ENCODE data around the gene RIPK1.

RIPK1 gene

DNA sequence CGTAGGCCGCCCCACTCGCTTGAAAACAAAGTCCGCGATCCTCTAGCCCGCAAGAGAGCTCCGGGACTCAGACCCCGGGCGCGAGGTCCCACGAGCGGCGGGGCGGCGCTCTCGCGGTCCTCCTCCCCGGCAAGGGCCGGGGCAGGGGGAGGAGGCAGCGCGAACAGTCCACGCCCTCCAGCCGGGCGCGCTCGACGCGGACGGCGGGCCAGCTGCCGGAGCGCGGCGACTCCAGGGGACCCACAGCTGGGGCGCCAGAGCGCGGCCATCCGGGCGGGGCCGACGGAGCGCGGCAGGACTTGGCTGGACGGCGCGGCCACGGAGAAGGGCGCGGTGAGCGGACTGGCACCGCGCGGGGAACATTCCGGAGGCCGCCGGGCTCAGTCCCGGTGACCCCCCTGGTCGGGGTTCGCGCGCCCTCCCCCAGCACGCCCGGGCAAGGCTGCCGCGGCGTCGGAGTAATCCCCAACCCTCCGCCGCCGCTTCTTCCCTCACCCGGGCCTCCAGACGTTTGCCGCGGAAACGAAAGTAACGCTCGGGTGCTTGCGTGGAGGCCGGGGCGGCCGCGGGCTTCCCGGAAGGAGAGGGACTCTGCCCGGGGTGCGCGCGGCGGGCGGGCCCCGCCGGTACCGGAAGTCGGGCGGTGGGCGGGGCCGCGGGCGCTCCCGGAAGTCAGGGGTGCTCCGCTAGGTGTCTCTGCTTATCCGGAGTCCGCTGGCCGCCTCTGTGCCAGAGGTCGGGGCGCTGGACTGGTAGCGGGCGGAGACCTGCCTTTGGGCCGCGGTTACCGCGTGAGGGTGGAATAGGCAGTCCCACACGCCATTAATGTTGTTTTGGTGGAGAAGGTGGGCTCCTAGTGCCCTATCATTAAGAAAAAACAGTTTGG, at the start of gene RIPK1:
RIPK1 (plus strand) TSS at position 166 of the 886 bp plus-strand sequence. CDS start 8,330 bp downstream, outside the sequence.
- TF ChIP-seq GLIS3 (CRISPR knock-in tag; IDR thresholded peaks at IDR 0.05) (no peak), ZNF8 (CRISPR knock-in tag; IDR thresholded peaks at IDR 0.05) (no peak), BACH2 (CRISPR knock-in tag; IDR thresholded peaks at IDR 0.05; ENCODE audit: borderline replicate concordance) (no peak), RARB (CRISPR knock-in tag; IDR thresholded peaks at IDR 0.05) (no peak), ZNF565 (CRISPR knock-in tag; conservative IDR thresholded peaks at IDR 0.05; ENCODE audit: low read depth) (no peak), SNAI2 (CRISPR knock-in tag; IDR thresholded peaks at IDR 0.05) (no peak), ESRRG (CRISPR knock-in tag; IDR thresholded peaks at IDR 0.05) (no peak), ZC3H10 (CRISPR knock-in tag; IDR thresholded peaks at IDR 0.05) (no peak)
- TF ChIP-seq, protein P1, sequence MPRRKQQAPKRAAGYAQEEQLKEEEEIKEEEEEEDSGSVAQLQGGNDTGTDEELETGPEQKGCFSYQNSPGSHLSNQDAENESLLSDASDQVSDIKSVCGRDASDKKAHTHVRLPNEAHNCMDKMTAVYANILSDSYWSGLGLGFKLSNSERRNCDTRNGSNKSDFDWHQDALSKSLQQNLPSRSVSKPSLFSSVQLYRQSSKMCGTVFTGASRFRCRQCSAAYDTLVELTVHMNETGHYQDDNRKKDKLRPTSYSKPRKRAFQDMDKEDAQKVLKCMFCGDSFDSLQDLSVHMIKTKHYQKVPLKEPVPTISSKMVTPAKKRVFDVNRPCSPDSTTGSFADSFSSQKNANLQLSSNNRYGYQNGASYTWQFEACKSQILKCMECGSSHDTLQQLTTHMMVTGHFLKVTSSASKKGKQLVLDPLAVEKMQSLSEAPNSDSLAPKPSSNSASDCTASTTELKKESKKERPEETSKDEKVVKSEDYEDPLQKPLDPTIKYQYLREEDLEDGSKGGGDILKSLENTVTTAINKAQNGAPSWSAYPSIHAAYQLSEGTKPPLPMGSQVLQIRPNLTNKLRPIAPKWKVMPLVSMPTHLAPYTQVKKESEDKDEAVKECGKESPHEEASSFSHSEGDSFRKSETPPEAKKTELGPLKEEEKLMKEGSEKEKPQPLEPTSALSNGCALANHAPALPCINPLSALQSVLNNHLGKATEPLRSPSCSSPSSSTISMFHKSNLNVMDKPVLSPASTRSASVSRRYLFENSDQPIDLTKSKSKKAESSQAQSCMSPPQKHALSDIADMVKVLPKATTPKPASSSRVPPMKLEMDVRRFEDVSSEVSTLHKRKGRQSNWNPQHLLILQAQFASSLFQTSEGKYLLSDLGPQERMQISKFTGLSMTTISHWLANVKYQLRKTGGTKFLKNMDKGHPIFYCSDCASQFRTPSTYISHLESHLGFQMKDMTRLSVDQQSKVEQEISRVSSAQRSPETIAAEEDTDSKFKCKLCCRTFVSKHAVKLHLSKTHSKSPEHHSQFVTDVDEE (CRISPR knock-in tag; IDR thresholded peaks at IDR 0.05): no peak
- TF ChIP-seq, protein P2, sequence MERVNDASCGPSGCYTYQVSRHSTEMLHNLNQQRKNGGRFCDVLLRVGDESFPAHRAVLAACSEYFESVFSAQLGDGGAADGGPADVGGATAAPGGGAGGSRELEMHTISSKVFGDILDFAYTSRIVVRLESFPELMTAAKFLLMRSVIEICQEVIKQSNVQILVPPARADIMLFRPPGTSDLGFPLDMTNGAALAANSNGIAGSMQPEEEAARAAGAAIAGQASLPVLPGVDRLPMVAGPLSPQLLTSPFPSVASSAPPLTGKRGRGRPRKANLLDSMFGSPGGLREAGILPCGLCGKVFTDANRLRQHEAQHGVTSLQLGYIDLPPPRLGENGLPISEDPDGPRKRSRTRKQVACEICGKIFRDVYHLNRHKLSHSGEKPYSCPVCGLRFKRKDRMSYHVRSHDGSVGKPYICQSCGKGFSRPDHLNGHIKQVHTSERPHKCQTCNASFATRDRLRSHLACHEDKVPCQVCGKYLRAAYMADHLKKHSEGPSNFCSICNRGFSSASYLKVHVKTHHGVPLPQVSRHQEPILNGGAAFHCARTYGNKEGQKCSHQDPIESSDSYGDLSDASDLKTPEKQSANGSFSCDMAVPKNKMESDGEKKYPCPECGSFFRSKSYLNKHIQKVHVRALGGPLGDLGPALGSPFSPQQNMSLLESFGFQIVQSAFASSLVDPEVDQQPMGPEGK (CRISPR knock-in tag; IDR thresholded peaks at IDR 0.05; ENCODE audit: borderline replicate concordance): no peak
- ATAC-seq: peak; percentile 88

- no peak for TF ChIP-seq CREB5 (CRISPR knock-in tag; IDR thresholded peaks at IDR 0.05; ENCODE audit: low read depth)
- no peak for TF ChIP-seq OSR1 (CRISPR knock-in tag; IDR thresholded peaks at IDR 0.05)
- TF ChIP-seq ISL1 (CRISPR knock-in tag; IDR thresholded peaks at IDR 0.05): no peak
- TF ChIP-seq, protein P3, sequence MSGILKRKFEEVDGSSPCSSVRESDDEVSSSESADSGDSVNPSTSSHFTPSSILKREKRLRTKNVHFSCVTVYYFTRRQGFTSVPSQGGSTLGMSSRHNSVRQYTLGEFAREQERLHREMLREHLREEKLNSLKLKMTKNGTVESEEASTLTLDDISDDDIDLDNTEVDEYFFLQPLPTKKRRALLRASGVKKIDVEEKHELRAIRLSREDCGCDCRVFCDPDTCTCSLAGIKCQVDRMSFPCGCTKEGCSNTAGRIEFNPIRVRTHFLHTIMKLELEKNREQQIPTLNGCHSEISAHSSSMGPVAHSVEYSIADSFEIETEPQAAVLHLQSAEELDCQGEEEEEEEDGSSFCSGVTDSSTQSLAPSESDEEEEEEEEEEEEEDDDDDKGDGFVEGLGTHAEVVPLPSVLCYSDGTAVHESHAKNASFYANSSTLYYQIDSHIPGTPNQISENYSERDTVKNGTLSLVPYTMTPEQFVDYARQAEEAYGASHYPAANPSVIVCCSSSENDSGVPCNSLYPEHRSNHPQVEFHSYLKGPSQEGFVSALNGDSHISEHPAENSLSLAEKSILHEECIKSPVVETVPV (CRISPR knock-in tag; IDR thresholded peaks at IDR 0.05): no peak
- no peak for TF ChIP-seq ZNF565 (CRISPR knock-in tag; conservative IDR thresholded peaks at IDR 0.05; ENCODE audit: low read depth)
- no peak for TF ChIP-seq RARB (CRISPR knock-in tag; IDR thresholded peaks at IDR 0.05)
- no peak for TF ChIP-seq TOX (CRISPR knock-in tag; IDR thresholded peaks at IDR 0.05; ENCODE audit: borderline replicate concordance)
- TF ChIP-seq, protein P2 (CRISPR knock-in tag; IDR thresholded peaks at IDR 0.05; ENCODE audit: borderline replicate concordance): no peak
- TF ChIP-seq SNAI2 (CRISPR knock-in tag; IDR thresholded peaks at IDR 0.05): no peak
- TF ChIP-seq ZFP3 (CRISPR knock-in tag; IDR thresholded peaks at IDR 0.05): no peak
- no peak for TF ChIP-seq ZNF8 (CRISPR knock-in tag; IDR thresholded peaks at IDR 0.05)
- TF ChIP-seq BACH2 (CRISPR knock-in tag; IDR thresholded peaks at IDR 0.05; ENCODE audit: borderline replicate concordance): no peak
- TF ChIP-seq ARNTL (CRISPR knock-in tag; IDR thresholded peaks at IDR 0.05; ENCODE audit: borderline replicate concordance, low read depth): no peak
- TF ChIP-seq ZFP30 (CRISPR knock-in tag; IDR thresholded peaks at IDR 0.05): no peak
- no peak for TF ChIP-seq ZNF70 (CRISPR knock-in tag; IDR thresholded peaks at IDR 0.05)
- no peak for TF ChIP-seq ZC3H10 (CRISPR knock-in tag; IDR thresholded peaks at IDR 0.05)
- TF ChIP-seq ESRRG (CRISPR knock-in tag; IDR thresholded peaks at IDR 0.05): no peak
- TF ChIP-seq TCF4 (CRISPR knock-in tag; IDR thresholded peaks at IDR 0.05; ENCODE audit: borderline replicate concordance): no peak
- ATAC-seq: no peak
These were observed 49.2 kb upstream of the RIPK1 start for GRCh38 chr6:3019065-3019464.
